ENCODE measurements around the gene ARHGEF9. TPM values are rescaled to one million over a fixed set of nuclear protein-coding genes. Genes with fewer than 3 reads are reported as not detected.
"Not testable (repeated sequence)": the region's sequence is repeated elsewhere in the genome, so short reads cannot be mapped to it uniquely, and the experiment has no call there.

ARHGEF9 gene
- total RNA-seq: 27.5 and 30.4 TPM in 2 replicates

DNA sequence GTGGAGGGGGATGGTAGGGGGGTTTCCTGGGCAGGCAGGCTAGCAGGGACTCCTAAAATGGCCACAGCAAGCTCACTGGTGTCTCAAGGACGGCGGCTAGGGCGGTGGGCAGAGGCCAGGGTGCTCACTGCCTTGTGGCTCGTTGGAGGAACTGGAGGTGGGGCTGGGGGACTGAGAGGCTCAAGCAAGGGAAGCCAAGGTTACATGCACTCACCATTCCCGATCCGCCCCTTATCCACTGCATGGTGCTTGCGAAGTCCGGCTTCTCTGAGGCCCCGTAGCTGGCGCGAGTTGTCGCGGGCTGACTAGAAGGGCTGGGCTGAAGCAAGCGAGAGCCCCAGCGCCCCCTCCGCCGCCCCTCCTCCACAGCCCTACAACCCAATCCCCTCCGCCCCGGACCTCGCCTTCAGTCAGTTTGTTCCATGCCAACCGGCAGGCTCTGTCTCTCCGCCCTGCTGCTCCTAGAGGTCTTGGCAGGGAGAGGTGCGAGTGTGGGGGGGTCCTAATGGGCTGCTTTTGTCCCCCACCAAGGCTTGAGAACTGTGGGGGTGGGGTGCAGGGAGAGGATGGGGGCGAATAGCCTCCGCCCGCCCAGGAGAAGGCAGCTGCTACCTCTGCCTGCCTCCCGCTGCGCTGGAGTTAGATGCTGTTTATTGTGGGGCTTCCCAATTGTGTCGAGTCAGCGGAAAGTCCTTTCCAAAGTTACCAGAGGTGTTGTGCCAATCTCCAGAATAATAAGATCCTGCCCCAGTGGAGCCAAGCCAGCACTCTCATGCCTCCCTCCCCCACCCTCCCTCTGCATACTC, at the start of gene ARHGEF9:
Gene ARHGEF9 (minus strand): TSS at position 313 of the 806 bp plus-strand sequence. CDS start 69 bp downstream, at position 244.
- intact Hi-C loops (cut with micrococcal nuclease): no loop called here

DNA sequence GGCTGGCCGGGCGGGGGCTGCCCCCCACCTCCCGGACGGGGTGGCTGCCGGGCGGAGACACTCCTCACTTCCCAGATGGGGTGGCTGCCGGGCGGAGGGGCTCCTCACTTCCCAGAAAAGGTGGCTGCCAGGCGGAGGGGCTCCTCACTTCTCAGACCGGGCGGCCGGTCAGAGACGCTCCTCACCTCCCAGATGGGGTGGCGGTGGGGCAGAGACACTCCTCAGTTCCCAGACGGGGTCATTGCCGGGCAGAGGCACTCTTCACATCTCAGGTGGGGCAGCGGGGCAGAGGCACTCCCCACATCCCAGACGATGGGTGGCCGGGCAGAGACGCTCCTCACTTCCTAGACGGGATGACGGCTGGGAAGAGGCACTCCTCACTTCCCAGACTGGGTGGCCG, 40.4 kb upstream of the ARHGEF9 start:
- intact Hi-C loops (cut with micrococcal nuclease): not testable (repeated sequence)

DNA sequence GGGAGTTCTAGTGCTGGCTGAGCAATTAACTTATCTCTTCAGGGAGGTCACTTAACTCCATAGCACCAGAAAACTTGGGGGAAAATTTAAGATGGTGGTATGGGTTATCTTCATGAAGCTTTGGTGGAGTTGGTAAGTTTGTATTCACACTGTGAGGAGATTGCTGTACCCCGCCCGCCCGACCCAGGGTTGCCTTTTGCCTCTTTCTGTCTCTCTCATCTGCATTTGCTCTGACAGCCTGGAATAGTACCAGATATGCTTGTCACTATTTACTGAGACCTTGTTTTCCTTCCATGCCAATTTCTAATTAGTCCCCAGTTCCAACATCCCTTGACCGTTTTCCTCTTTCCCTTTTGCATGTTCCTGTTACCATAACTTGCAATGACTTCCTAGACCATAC, 33.1 kb upstream of the ARHGEF9 start:
- intact Hi-C loops (cut with micrococcal nuclease): no loop called here

DNA sequence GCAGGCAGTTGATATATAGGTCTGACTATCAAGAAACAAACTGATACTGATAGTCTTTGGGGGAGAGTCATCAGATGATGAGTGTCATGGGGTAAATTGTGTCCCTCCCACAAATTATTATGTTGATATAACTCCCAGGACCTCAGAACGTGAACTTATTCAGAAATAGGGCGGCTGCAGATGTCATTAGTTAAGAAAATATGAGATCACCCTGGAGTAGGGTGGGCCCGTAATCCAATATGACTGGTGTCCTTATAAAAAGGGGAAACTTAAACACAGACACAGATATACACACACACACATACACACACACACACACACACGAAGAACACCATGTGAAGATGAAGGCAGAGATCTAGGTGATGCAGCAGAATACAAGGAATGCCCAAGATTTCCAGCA, 32.7 kb upstream of the ARHGEF9 start:
- intact Hi-C loops (cut with micrococcal nuclease): no loop called here

DNA sequence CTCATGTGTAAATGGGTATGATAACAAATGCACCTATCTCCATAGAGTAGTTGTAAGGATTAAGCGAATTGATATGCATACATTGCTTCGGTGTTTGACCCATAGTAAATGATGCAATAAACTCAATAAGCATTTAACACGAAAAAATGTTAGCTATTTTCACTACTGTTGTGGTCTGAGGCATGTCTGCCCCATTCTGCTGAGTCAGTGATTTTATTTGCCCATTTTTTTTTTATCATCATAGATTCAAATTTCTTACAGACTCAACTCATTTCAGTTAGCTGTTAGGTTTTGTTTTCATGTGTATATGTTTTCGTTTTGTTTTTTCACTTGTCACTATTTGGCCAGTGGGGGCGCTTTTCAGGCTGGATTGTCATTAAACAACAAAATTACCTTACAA, 27.8 kb upstream of the ARHGEF9 start:
- intact Hi-C loops (cut with micrococcal nuclease): no loop called here

DNA sequence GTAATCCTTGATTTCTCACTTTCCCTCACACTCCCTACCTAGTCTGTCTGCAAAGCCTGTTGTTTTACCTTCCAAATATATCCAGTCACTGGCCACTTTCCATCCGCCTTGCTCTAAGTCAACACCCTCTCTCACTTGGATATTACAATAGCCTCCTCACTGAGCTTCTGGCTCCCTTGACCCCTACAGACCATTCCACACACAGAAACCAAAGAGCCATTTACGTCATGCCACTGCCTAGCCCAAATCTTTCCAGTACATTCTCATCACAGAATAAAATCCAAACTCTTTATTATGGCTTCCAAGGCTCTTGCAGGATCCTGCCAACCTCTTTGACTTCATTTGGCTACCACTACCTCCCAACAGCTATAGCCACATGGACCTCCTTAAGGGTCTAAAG, 25.7 kb upstream of the ARHGEF9 start:
- intact Hi-C loops (cut with micrococcal nuclease): no loop called here

DNA sequence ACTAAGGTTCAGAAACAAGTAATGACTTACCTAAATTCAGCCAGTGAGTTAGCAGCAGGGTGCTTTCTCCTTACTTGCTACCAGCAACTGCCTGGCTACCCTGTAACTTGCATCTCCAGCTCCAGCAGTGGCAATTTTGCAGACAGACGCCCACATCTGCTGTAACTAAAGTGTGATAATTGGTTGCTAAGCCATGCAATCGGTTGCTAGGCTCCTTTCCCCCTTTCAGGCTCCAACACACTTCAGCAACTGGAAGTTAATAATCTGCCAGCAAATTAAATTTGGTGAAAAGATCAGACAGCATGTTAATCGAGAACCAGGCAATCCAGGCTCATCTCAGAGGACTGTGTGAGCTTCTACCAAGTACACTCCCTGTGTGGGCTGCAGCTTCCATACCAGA, 24.2 kb upstream of the ARHGEF9 start:
- intact Hi-C loops (cut with micrococcal nuclease): no loop called here

DNA sequence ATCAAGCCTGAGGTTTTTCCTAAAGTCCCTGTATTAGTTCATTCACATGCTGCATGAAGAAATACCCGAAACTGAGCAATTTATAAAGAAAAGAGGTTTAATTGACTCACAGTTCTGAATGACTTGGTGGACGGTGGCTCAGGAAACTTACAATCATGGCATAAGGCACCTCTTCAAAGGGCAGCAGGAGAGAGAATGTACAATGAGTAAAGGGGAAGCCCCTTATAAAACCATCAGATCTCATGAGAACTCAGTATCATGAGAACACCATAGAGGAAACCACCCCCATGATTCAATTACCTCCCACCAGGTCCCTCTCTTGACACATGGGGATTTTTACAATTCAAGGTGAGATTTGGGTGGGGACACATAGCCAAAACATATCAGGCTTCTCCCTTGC, 10.4 kb upstream of the ARHGEF9 start:
- intact Hi-C loops (cut with micrococcal nuclease): not testable (repeated sequence)

DNA sequence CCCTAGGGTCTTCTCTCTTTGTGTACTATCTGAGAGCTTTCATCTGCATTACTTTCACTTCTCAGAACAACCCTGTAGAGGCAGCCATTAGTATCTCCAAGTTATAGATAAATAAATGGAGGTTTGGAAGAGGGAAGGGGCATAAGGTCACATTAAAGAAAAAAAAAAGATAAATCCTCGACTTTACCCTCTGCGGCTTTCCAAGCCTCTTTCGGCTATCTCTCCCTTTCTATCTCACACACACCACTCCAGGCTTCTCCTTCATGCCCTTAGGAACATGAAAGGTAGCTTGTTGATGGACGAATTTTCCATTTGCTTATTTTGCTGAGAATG, 660 bp upstream of the ARHGEF9 start:
- intact Hi-C loops (cut with micrococcal nuclease): no loop called here

DNA sequence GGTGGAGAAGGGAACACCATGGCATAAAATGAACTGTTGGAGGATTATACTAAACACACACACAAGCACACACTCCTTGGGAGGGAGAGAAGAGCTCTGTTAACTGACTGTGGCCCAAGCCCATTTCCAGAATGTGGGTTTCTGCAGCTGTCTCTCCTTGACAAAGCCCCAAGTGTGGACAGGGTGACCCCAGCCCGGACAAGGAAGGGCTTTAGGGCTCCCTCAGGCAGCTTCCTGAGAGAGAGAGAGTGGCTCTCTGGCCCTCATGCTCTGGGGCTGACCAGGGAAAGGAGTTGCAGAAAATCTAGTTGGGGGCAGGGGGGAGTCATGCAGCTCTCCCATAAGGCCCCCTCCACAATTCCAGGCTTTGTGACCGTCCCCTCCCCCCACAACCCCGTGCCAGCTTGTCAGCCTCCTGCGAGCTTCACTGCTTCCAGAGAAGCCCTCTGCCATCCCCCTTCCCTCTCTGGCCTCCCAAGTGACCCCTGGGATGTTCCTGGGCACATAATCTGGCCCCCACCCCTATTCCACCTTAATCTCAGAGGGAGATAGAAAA, 590 bp downstream of the ARHGEF9 start:
- intact Hi-C loops (cut with micrococcal nuclease): no loop called here

DNA sequence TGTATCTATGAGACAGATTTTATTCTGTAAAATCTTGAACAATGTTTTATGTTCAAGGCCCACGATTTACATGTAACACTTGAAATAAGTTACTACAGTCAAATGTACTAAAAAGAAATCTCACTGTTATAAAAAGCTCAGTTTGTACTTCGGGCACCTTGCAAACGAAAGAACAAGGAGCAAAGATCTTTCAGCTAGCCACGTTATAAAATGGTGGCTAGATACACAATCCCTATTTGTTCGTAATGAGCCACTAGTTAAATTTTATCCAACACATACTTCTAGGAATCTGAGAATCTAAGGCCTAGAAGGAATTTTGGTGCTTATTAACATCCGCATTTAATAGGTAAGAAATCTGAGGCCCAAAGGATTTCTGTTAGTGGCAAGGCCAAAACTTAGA, 2.5 kb downstream of the ARHGEF9 start:
- intact Hi-C loops (cut with micrococcal nuclease): no loop called here

DNA sequence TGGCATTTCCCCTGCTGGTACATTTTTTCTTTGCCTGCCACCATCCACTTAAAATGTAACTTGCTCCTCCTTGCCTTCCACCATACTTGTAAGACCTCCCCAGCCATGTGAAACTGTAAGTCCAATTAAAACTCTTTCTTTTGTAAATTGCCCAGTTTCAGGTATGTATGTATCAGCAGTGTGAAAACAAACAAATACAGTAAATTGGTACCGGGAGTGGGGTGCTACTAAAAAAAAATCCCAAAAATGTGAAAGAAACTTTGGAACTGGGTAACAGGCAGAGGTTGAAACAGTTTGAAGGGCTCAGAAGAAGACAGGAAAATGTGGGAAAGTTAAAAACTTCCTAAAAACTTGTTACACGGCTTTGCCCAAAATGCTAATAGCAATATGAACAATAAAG, 16.3 kb downstream of the ARHGEF9 start:
- intact Hi-C loops (cut with micrococcal nuclease): no loop called here

DNA sequence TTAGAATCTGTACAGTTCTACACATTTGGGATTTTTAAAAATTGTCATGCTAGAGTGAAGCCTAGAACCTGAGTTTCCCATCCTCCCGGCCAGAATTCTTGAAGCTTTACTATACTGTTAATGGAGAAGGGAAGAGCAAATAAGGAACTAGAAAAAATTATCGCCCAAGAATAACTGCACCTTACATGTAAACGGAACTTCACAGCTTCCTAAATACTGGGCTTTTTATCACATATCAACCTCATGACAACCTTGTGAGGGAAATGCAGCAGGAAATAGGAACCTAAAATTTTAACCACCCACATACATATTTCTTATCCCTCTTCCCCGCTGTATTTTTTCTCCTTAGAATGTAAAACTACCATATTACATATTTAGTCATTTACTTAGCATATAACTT, 19.3 kb downstream of the ARHGEF9 start:
- intact Hi-C loops (cut with micrococcal nuclease): no loop called here

DNA sequence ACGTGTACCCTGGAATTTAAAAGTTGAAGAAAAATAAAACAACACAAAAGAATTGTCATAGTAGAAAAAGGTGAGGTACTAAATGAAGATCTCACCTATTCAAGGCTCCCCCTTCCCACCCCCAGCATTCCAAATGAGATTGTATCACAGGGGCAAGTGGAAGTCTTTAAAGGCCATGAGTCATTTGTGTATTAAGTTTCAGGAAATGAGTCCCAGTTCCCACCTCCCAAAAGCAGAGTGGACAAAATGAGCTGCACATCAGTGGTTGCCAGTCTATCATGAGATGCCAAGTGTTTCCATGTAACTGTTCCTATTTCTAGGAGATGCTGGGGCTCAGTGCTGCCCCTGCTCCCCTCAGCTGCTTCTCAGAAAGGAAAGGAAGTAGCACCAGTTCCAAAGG, 20.1 kb downstream of the ARHGEF9 start:
- intact Hi-C loops (cut with micrococcal nuclease): no loop called here

DNA sequence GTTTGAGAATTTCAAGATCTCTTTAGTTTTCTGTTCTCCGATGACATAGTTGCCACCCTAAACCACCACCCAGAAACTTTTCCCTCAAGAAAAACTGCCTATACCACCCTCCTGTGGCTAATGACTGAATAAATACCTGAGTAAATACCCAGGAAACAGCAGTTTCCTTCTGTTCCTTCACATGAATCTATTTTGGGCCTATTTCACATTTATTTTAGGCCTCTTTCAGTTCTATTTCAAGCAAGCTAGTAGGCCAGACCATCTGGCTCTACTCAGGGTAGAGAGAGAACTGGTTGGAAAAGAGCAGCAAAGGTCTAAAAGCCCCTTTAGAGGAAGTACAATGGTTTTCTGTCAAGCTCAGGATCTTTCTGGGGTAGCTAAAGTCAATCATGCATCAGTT, 23.4 kb downstream of the ARHGEF9 start:
- intact Hi-C loops (cut with micrococcal nuclease): no loop called here

DNA sequence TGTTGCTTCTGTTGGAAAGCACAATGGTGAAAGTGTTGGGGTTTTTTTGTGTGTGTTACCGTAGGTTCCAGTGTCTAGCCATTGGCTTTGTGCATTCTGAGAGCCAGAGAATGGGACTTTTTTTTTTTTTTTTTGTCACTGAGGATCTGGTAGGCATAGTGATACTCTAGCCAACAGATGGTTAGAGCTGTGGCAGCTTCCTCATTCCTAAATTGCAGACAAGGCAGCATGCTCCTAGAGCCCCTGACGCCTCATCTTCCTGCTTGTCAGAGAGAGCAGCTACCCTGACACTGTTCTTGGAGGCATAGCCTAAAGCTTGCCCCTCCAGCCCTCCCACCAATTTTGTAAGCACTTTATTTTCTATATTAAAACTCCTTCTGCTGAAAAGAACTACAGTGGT, 27.0 kb downstream of the ARHGEF9 start:
- intact Hi-C loops (cut with micrococcal nuclease): loop anchor here (5.0 kb wide), 2 partner anchors 71 to 1279 kb away; no protein-coding TSS in a partner anchor

DNA sequence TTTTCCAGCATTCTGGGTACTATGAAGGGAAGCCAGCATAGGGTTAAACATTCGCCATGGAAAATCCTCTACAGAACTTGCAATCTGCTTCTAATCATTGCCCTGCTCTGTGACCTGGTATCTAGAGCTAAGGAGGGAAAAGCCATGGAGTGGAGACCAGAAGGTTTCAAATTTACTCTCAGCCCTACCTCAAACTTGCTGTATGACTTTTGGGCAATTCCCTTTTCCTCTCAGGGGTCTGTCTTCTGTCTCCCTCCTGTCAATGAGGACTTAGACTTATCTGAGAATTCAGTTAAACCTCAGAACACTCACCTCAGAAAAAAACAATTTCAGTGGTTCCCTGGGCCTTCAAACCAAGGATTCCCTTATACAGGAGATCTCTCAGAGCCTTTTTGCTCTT, 29.1 kb downstream of the ARHGEF9 start:
- intact Hi-C loops (cut with micrococcal nuclease): loop anchor here (1.0 to 5.0 kb wide), 7 partner anchors 69 to 1779 kb away; partner anchors contain the start of genes LAS1L, SPIN4 and ZC4H2

DNA sequence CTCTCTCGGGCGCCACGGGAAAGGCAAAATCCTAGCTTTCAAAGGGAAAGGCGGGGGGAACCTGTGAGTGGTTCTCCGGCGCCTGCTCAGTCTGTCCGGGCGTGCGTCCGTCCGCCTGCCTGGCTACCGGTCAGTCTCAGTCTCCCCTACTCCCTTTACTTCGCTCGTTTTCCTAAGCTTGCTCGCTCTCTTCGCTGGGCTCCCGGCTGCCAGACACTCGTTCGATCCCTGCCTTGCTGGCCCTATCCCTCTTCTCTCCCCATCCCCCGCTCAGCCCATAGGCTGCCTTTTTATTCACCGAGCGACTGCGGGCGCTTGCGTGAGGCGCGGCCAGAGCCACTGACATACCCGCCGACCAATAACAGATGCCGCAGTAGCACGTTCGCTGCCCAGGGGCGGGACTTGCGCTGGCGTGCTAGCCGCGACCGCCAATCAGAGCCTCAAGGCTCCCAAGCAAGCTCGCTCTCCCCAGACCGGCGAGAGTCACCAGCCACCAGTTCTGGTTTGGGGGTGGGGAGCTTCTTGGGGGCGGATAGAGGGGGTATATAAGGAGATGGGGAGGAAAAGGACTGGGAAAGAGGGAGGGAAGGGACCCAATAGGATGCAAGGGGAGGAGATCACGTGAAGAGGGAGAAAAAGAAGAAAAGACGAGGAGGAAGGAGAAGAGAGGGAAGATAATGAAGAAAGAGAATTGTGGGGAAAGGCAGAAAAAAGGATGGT, 30.0 kb downstream of the ARHGEF9 start:
- intact Hi-C loops (cut with micrococcal nuclease): loop anchor here (1.0 to 5.0 kb wide), 8 partner anchors 9 to 1780 kb away; partner anchors contain the start of genes LAS1L, SPIN4 and ZC4H2

DNA sequence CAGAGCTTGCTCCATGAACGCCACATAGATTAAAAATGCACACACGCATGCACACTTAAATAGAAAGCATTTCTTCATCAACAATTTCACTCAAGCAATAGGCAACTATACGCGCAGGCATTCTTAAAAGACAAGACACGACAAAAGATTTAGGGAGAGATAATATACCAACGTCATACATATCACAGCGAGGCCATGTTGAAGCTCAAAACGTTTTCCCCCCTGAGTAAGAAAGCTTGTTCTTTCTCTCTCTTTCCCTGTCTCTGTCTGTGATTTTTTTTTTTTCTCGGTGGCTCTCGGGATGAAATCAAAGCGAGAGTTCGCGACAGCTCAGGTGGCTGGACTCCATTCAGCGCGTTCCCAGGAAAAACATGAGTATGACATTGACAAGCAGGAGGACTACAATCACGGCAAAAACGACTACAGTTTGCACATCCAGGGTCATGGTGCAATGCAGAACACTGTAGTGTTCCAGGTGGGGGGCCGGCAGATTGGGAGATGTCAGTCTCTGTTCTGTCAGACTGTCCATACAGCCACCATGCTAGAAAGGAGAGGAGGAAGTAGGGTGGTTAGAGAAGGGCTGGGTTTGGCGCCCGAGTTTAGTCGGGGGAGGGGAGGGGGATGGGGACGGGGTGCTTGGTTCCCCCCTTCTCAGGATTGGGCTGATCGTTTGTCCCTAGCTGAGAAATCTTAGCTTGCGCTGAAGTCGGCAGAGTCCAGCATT, 30.7 kb downstream of the ARHGEF9 start:
- intact Hi-C loops (cut with micrococcal nuclease): loop anchor here (1.0 to 2.0 kb wide), 5 partner anchors 8 to 1781 kb away; partner anchors contain the start of genes LAS1L, SPIN4 and ZC4H2

DNA sequence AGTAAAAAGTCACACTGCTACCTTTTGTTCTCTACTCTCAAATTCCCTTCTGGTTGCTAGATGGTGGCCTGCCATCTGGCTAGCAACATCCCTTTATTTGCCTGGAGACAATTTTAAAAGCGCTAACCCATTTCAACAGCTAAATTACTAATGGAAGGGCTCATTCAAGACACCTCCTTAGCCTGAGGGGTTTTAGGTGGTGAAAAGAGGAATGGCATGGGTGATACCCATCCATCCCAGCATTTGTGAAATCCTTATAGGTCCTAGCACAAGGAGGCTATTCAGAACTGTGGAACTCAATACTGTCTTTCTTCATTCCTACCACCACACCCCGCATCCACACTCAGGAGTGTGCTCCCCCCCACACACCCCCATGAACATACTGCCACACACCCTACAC, 33.5 kb downstream of the ARHGEF9 start:
- intact Hi-C loops (cut with micrococcal nuclease): no loop called here

DNA sequence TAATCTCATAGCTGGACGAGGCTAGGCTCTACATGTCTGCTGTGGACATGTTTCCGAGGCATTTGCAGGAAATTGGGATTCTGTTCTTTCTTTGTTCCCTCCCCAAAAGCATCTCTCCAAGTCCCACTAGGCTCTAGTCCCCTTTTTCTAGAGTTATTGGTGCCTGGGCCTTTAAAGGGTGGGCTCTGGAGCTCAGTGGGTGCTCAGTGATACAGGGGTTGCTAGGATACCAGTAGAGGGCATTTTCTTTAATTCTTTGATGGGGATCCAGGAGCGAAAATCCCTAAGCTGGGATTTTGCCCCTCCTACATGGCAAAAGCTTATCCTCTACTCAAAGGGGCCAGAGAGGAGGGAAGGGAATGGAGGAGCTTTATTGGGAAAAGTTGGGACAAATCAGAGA, 34.2 kb downstream of the ARHGEF9 start:
- intact Hi-C loops (cut with micrococcal nuclease): no loop called here
